SK-N-MC (cell line): Measurements from ENCODE around the gene OSCP1.

Source experiments
- EZH2 ChIP-seq: fragments of 200-600 bp; sonication (generic); IDR thresholded peaks from one replicate; pipeline ENCODE4 v1.6.1; 2017; ENCODE audit warnings: antibody characterized with exemption
- POLR2AphosphoS5 ChIP-seq: IDR thresholded peaks from 2 replicates; pipeline ENCODE4 v1.6.1; 2012; ENCODE audit warnings: mild to moderate bottlenecking, low read depth, low read length, borderline replicate concordance

DNA sequence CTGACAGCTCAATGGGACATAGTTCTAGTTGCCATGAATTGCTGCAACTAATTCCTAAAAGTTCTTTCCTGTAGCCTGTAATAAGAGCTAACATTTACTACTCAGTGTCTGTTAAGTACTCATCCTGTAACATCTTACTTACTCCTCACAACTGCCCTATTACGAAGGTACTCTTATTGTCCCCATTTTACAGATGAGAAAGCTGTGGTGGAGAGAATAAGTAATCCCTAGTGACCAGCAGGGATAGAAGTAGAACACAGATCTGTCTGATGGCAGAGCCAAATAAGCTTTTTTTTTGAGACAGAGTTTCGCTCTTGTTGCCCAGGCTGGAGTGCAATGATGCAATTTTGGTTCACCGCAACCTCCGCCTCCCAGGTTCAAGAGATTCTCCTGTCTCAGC lies 67.6 kb downstream of the OSCP1 start:
- TF ChIP-seq POLR2AphosphoS5: no peak
- no peak for TF ChIP-seq EZH2
